Caco-2 (cell line): ENCODE data around the gene CCL8. TPM values are rescaled to one million over a fixed set of nuclear protein-coding genes. Genes with fewer than 3 reads are reported as not detected.

Source experiments
- BruUV-seq: library from RNA; stranded (reverse); fragments of 400-500 nt; replicated peaks from 2 replicates; lab custom pipeline; 2021; lab: Mats Ljungman, UMichigan
- CTCF ChIA-PET: fragments of 300-600 bp; sonication (Branson Sonifier 250); formaldehyde crosslinking; loops from one replicate; lab custom pipeline; 2022; ENCODE audit warnings: antibody characterized with exemption; lab: Charles Lee
- POLR2A ChIA-PET: fragments of 300-600 bp; sonication (Branson Sonifier 250); formaldehyde crosslinking; loops from one replicate; lab custom pipeline; 2022; ENCODE audit warnings: antibody characterized with exemption; lab: Charles Lee
- DNase-seq, 2 experiments: peaks; one replicate each; pipeline versions ENCODE4 v3.0.0 to v3.0.0-alpha.2; 2020 to 2022
- H3K27me3 ChIP-seq: replicated peaks from 2 replicates; pipeline ENCODE4 v1.6.0; 2011; ENCODE audit warnings: low read length; ENCODE audit not compliant: control insufficient read depth, insufficient read depth
- H3K36me3 ChIP-seq: 2 replicates; pipeline ENCODE4 v1.5.1; 2011; ENCODE audit warnings: low read length; ENCODE audit not compliant: control insufficient read depth, insufficient read depth
- H3K4me1 ChIP-seq: fragments of 250-450 bp; sonication (Bioruptor Pico); 2 replicates; pipeline ENCODE4 v1.5.1; 2020; ENCODE audit warnings: mild to moderate bottlenecking
- H3K4me3 ChIP-seq: 2 replicates; pipeline ENCODE4 v1.5.1; 2011; ENCODE audit warnings: low read depth, mild to moderate bottlenecking, control low read depth, low read length
- H3K9me3 ChIP-seq: fragments of 250-450 bp; sonication (Bioruptor Pico); 2 replicates; pipeline ENCODE4 v1.5.1; 2020; ENCODE audit warnings: mild to moderate bottlenecking, moderate library complexity
- H3K27ac Mint-ChIP-seq: one replicate; pipeline ENCODE4 v1.8.0; 2022; ENCODE audit warnings: mixed read lengths; ENCODE audit not compliant: unreplicated experiment
- H3K27me3 Mint-ChIP-seq: one replicate; pipeline ENCODE4 v1.8.0; 2022; ENCODE audit warnings: mixed read lengths; ENCODE audit not compliant: insufficient read depth, unreplicated experiment
- H3K36me3 Mint-ChIP-seq: one replicate; pipeline ENCODE4 v1.8.0; 2022; ENCODE audit warnings: mild to moderate bottlenecking, mixed read lengths; ENCODE audit not compliant: insufficient read depth, unreplicated experiment
- H3K4me1 Mint-ChIP-seq: one replicate; pipeline ENCODE4 v1.8.0; 2022; ENCODE audit warnings: low read depth, mixed read lengths; ENCODE audit not compliant: unreplicated experiment
- H3K4me3 Mint-ChIP-seq: one replicate; pipeline ENCODE4 v1.8.0; 2022; ENCODE audit warnings: mild to moderate bottlenecking, moderate library complexity, mixed read lengths; ENCODE audit not compliant: unreplicated experiment
- H3K9me3 Mint-ChIP-seq: one replicate; pipeline ENCODE4 v1.8.0; 2022; ENCODE audit warnings: mixed read lengths; ENCODE audit not compliant: unreplicated experiment
- CTCF ChIP-seq, 2 experiments: fragments of 200-600 bp in 1 of 2; IDR thresholded peaks; 1 replicate in 1 of 2; 2 replicates in 1 of 2; pipeline versions ENCODE4 v1.5.1 to v1.8.0; 2011 to 2022; ENCODE audit warnings: antibody characterized with exemption in 1 of 2, control low read depth in 1 of 2, inconsistent platforms in 1 of 2, low read depth in 1 of 2, low read length in 1 of 2, mild to moderate bottlenecking in 1 of 2, moderate library complexity in 1 of 2; ENCODE audit not compliant: insufficient read depth in 1 of 2, severe bottlenecking in 1 of 2, unreplicated experiment in 1 of 2
- intact Hi-C: fragments of 100-400 bp; cut with micrococcal nuclease; formaldehyde crosslinking; loops from one replicate; pipeline ENCODE4 v1.10.0; 2022; ENCODE audit not compliant: unreplicated experiment
- total RNA-seq: library from RNA; stranded (reverse); gene quantifications from 2 replicates; pipeline ENCODE4 v1.2.3, GENCODE V29; 2022

Gene CCL8
- total RNA-seq, 1 experiment from 2014 or later: not detected

- no peak overlapping the region for H3K4me3 ChIP-seq
- POLR2A ChIA-PET: no interaction called here
- no peak for DNase-seq
- H3K4me3 Mint-ChIP-seq: no peak overlapping the region
- H3K4me1 Mint-ChIP-seq: no peaks in the 10 kb centered on the region
- no peaks in the 10 kb centered on the region for H3K36me3 Mint-ChIP-seq
- H3K27ac Mint-ChIP-seq: no peak overlapping the region
- intact Hi-C loops: loop anchor here (2.0 kb wide), 1 partner anchor 106 kb away; no protein-coding TSS in a partner anchor
- no peak for TF ChIP-seq CTCF (IDR thresholded peaks at IDR 0.05; ENCODE audit: insufficient read depth in 1 of 2, low read depth in 1 of 2, low read length in 1 of 2, severe bottlenecking in 1 of 2, unreplicated experiment in 1 of 2)
- H3K36me3 ChIP-seq: no peaks in the 10 kb centered on the region
- no peaks in the 10 kb centered on the region for H3K27me3 Mint-ChIP-seq
- no peaks in the 10 kb centered on the region; the same call in none of the 2 replicates for H3K27me3 ChIP-seq
- no TSS peak for BruUV-seq
- H3K4me1 ChIP-seq: no peaks in the 10 kb centered on the region
- CTCF ChIA-PET: interaction anchor here (1.2 to 1.7 kb wide), 2 partner anchors 54 to 107 kb away, joined by 5 to 14 read pairs; no protein-coding TSS in a partner anchor
- no peaks in the 10 kb centered on the region for H3K9me3 ChIP-seq
- no peaks in the 10 kb centered on the region for H3K9me3 Mint-ChIP-seq
Measured at GRCh38 chr17:34307110-34307509, 12.1 kb upstream of the CCL8 start.

GRCh38 chr17:34308371-34308770, 10.9 kb upstream of the CCL8 start:
- no peak overlapping the region for H3K27ac Mint-ChIP-seq
- no peak overlapping the region for H3K4me3 Mint-ChIP-seq
- H3K36me3 Mint-ChIP-seq: no peaks in the 10 kb centered on the region
- intact Hi-C loops: no loop called here
- H3K4me1 ChIP-seq: no peaks in the 10 kb centered on the region
- H3K36me3 ChIP-seq: no peaks in the 10 kb centered on the region
- H3K27me3 Mint-ChIP-seq: no peaks in the 10 kb centered on the region
- no peak for TF ChIP-seq CTCF (IDR thresholded peaks at IDR 0.05; ENCODE audit: insufficient read depth in 1 of 2, low read depth in 1 of 2, low read length in 1 of 2, severe bottlenecking in 1 of 2, unreplicated experiment in 1 of 2)
- no TSS peak for BruUV-seq
- CTCF ChIA-PET: no interaction called here
- H3K9me3 Mint-ChIP-seq: no peaks in the 10 kb centered on the region
- no peaks in the 10 kb centered on the region for H3K4me1 Mint-ChIP-seq
- no peak for DNase-seq
- H3K4me3 ChIP-seq: no peak overlapping the region
- POLR2A ChIA-PET: no interaction called here
- no peaks in the 10 kb centered on the region; the same call in none of the 2 replicates for H3K27me3 ChIP-seq
- no peaks in the 10 kb centered on the region for H3K9me3 ChIP-seq

GRCh38 chr17:34311291-34311690, 7.9 kb upstream of the CCL8 start:
- Histone ChIP-seq H3K36me3 (no peaks in the 10 kb centered on the region), H3K9me3 (no peaks in the 10 kb centered on the region), H3K27me3 (no peaks in the 10 kb centered on the region; the same call in none of the 2 replicates), H3K4me3 (no peak overlapping the region), H3K4me1 (no peaks in the 10 kb centered on the region)
- H3K4me3 Mint-ChIP-seq: no peak overlapping the region
- no peaks in the 10 kb centered on the region for H3K4me1 Mint-ChIP-seq
- no peak overlapping the region for H3K27ac Mint-ChIP-seq
- no peak for DNase-seq
- peaks cover 4% of the 10 kb centered on the region for H3K27me3 Mint-ChIP-seq
- H3K36me3 Mint-ChIP-seq: no peaks in the 10 kb centered on the region
- ChIA-PET POLR2A (no interaction called here), CTCF (no interaction called here)
- intact Hi-C loops: no loop called here
- BruUV-seq: no TSS peak
- H3K9me3 Mint-ChIP-seq: no peaks in the 10 kb centered on the region
- TF ChIP-seq CTCF (IDR thresholded peaks at IDR 0.05; ENCODE audit: insufficient read depth in 1 of 2, low read depth in 1 of 2, low read length in 1 of 2, severe bottlenecking in 1 of 2, unreplicated experiment in 1 of 2): no peak
